ENCODE results near the gene AFDN.

Gene AFDN

GRCh38 chr6:168020242-168020641, 193.5 kb downstream of the AFDN start:
- DNase-seq (ENCODE audit: low read depth in 2 of 2): no peak

DNA sequence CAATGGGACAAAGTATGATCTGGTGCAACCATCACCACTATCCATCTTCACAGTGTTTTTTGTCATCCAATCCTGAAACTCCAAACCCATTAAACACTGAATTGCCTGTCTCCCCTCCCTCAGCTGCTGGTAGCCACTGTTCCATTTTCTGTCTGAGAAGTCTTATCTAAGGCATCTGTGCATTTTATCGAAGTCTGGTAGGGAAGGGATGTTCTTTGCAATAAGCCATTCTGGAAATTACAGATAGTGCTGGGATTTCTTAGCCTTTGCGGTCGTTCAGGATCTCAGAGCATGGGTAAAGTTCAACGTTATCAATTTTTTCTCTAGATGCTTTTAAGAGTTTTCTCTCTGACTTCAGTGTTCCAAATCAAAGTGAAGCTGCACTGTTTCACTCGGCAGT, 194.9 kb downstream of the AFDN start:
- no peak for DNase-seq (ENCODE audit: low read depth in 2 of 2)
